GM12878 (cell line): ENCODE results near the gene SH2D7. TPM values are rescaled to one million over a fixed set of nuclear protein-coding genes. Genes with fewer than 3 reads are reported as not detected.

Experiments
- BMI1 ChIP-seq: fragments of 450-650 bp; IDR thresholded peaks from 2 replicates; pipeline ENCODE4 v1.6.1; 2016; ENCODE audit warnings: mild to moderate bottlenecking, moderate library complexity, borderline replicate concordance
- BRCA1 ChIP-seq: IDR thresholded peaks from 2 replicates; pipeline ENCODE4 v1.6.1; 2011; ENCODE audit warnings: low read depth, low read length, improper control_type of control experiment
- EGR1 ChIP-seq, 2 experiments: IDR thresholded peaks; 1 replicate in 1 of 2; 2 replicates in 1 of 2; pipeline ENCODE4 v1.6.1; 2011 to 2012; ENCODE audit warnings: low read depth in 2 of 2, low read length in 2 of 2, borderline replicate concordance in 1 of 2, mild to moderate bottlenecking in 1 of 2, moderate library complexity in 1 of 2
- GATAD2B ChIP-seq: fragments of 450-650 bp; conservative IDR thresholded peaks from 2 replicates; pipeline ENCODE4 v1.6.1; 2017; ENCODE audit warnings: low read depth, mild to moderate bottlenecking, moderate library complexity
- IRF4 ChIP-seq: IDR thresholded peaks from 2 replicates; pipeline ENCODE4 v1.6.1; 2011; ENCODE audit warnings: low read depth, low read length
- LARP7 ChIP-seq: fragments of 450-650 bp; IDR thresholded peaks from 2 replicates; pipeline ENCODE4 v1.6.1; 2017; ENCODE audit warnings: mild to moderate bottlenecking
- MYB ChIP-seq: fragments of 150-350 bp; IDR thresholded peaks from 2 replicates; pipeline ENCODE4 v1.6.1; 2014; ENCODE audit warnings: mild to moderate bottlenecking, low read depth, low read length, borderline replicate concordance
- NFXL1 ChIP-seq: fragments of 450-650 bp; IDR thresholded peaks from 2 replicates; pipeline ENCODE4 v1.6.1; 2017; ENCODE audit warnings: antibody characterized with exemption, mild to moderate bottlenecking, borderline replicate concordance
- POLR2AphosphoS5 ChIP-seq: IDR thresholded peaks from 2 replicates; pipeline ENCODE4 v1.6.1; 2011; ENCODE audit warnings: mild to moderate bottlenecking, low read length, inconsistent platforms
- POU2F2 ChIP-seq: IDR thresholded peaks from 3 replicates; pipeline ENCODE4 v1.6.1; 2011; ENCODE audit warnings: low read depth, mild to moderate bottlenecking, low read length, borderline replicate concordance
- RAD51 ChIP-seq: fragments of 450-650 bp; IDR thresholded peaks from 2 replicates; pipeline ENCODE4 v1.6.1; 2016; ENCODE audit warnings: moderate library complexity, mild to moderate bottlenecking, inconsistent platforms
- RB1 ChIP-seq: fragments of 450-650 bp; formaldehyde crosslinking; IDR thresholded peaks from 2 replicates; pipeline ENCODE4 v1.6.1; 2017; ENCODE audit warnings: mild to moderate bottlenecking, borderline replicate concordance
- RFX5 ChIP-seq: IDR thresholded peaks from 2 replicates; pipeline ENCODE4 v1.6.1; 2011; ENCODE audit warnings: low read depth, low read length, improper control_type of control experiment
- SIN3A ChIP-seq: IDR thresholded peaks from 2 replicates; pipeline ENCODE4 v1.6.1; 2012; ENCODE audit warnings: low read depth, low read length, improper control_type of control experiment
- SMAD5 ChIP-seq: IDR thresholded peaks from 2 replicates; pipeline ENCODE4 v1.6.1; 2016; ENCODE audit warnings: antibody characterized with exemption, low read depth
- SREBF2 ChIP-seq: IDR thresholded peaks from 2 replicates; pipeline ENCODE4 v1.6.1; 2012; ENCODE audit warnings: mild to moderate bottlenecking, low read length
- SUPT20H ChIP-seq: IDR thresholded peaks from 2 replicates; pipeline ENCODE4 v1.6.1; 2011; ENCODE audit warnings: low read depth, mild to moderate bottlenecking, low read length, moderate library complexity, borderline replicate concordance; ENCODE audit not compliant: control insufficient read depth
- TBL1XR1 ChIP-seq: IDR thresholded peaks from 2 replicates; pipeline ENCODE4 v1.6.1; 2012; ENCODE audit warnings: low read depth, low read length, improper control_type of control experiment
- TCF12 ChIP-seq: IDR thresholded peaks from 2 replicates; pipeline ENCODE4 v1.6.1; 2011; ENCODE audit warnings: low read depth, mild to moderate bottlenecking, low read length
- ZBED1 ChIP-seq: IDR thresholded peaks from 2 replicates; pipeline ENCODE4 v1.6.1; 2016; ENCODE audit warnings: borderline replicate concordance
- ZNF274 ChIP-seq: IDR thresholded peaks from one replicate; pipeline ENCODE4 v1.8.0; 2011; ENCODE audit not compliant: insufficient read length, insufficient read depth
- ZSCAN29 ChIP-seq: fragments of 450-650 bp; IDR thresholded peaks from 2 replicates; pipeline ENCODE4 v1.6.1; 2017; ENCODE audit warnings: mild to moderate bottlenecking, moderate library complexity
- polyA plus RNA-seq, 11 experiments: library from polyadenylated mRNA; depleted of rRNA in 4 of 11; unstranded in 6 of 11; stranded (reverse) in 5 of 11; fragments of >200 nt; fragmentation: Nextera tagmentation in 4 of 11; fragmentation: Illumina TruSeq in 1 of 11; extraction: Ambion mirVana in 4 of 11; extraction: Trizol in 1 of 11; gene quantifications; 1 replicate in 1 of 11; 2 replicates in 10 of 11; pipeline versions ENCODE4 v1.2.1 to v1.2.3, GENCODE V29; 2011 to 2016; ENCODE audit warnings: inconsistent platforms in 2 of 11, missing spikeins in 2 of 11, low read depth in 1 of 11
- total RNA-seq, 4 experiments: library from RNA; depleted of rRNA in 3 of 4; stranded (reverse); fragments of >200 nt in 3 of 4; fragmentation: Illumina TruSeq in 1 of 4; extraction: Trizol in 1 of 4; gene quantifications; 2 replicates each; pipeline versions ENCODE4 v1.2.1 to v1.2.3, GENCODE V29; 2013 to 2021
- TF ChIP-seq, protein P1 (sequence below): fragments of 450-650 bp; formaldehyde crosslinking; IDR thresholded peaks from 2 replicates; pipeline ENCODE4 v1.4.0; 2022; ENCODE audit warnings: mild to moderate bottlenecking, moderate library complexity
- TF ChIP-seq, protein P2 (sequence below): IDR thresholded peaks from 2 replicates; pipeline ENCODE4 v1.6.1; 2012; ENCODE audit warnings: low read length, inconsistent platforms
- TF ChIP-seq, protein P3 (sequence below), 3 experiments: IDR thresholded peaks in 2 of 3; conservative IDR thresholded peaks in 1 of 3; 2 replicates each; pipeline ENCODE4 v1.5.1; 2011; ENCODE audit warnings: low read depth in 3 of 3, low read length in 3 of 3, mild to moderate bottlenecking in 3 of 3, control low read depth in 2 of 3, moderate library complexity in 2 of 3, inconsistent platforms in 1 of 3, mixed read lengths in 1 of 3; ENCODE audit not compliant: control insufficient read depth in 2 of 3, insufficient read depth in 1 of 3; ENCODE audit errors: extremely low read depth in 1 of 3

Gene SH2D7
- total and polyA plus RNA-seq, 10 of the 15 experiments (the other 5 are each of a cell fraction or from before 2014, with no cell fraction given): 0.04 to 0.06 TPM; not detected in 8

DNA sequence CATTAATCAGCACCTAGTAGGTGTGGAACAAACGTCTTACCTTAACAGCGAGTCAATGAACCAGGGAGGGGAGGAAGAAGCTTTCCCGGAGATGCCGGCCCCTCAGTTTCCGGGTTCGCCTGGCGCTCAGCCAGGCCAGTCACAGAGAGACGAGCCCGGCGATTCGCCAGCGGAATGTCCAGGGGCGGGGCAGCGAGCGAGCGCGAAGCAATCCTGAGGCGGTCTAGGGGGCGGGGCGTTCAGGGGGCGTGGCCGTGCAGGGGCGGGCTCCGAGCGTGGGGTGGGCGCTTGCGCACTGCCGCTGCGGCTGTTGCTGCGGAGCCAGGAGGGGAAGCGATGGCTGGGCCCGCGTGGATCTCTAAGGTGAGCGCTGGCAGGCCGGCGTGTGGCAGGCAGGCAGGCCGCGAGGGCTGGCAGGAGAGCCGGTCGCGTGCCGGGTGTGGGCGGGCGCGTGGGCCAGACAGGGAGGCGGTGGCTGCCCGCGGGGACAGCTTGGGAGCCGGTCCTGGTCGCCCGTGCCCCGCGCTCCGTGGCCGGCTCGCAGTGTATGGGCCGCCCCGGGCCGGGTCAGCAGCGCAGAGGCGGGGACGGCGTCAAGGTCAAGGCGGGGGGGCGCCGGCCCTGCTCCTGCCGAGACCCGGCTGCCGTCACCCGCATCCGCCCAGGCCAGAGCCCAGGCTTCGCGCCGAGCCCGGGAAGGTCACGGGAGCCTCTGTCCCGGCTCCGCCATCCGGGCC lies 56.9 kb downstream of the SH2D7 start, which contains the start of gene IDH3A (continued):
- TF ChIP-seq LARP7 (peak; percentile 99), RB1 (peak; percentile 30; the same call in 1 of the 2 replicates), IRF4 (0 out of 2 replicates have a peak, but pooled peaks have one; percentile 44), SUPT20H (no peak), POU2F2 (peak; percentile 38; the same call in 2 of the 3 replicates), RFX5 (no peak), ZBED1 (no peak), TCF12 (0 out of 2 replicates have a peak, but pooled peaks have one; percentile 2), POLR2AphosphoS5 (peak; percentile 93), SMAD5 (peak; percentile 87; the same call in 1 of the 2 replicates), TBL1XR1 (no peak), ZSCAN29 (peak; percentile 76), SIN3A (peak; percentile 31; the same call in 1 of the 2 replicates), BRCA1 (no peak), EGR1 (IDR thresholded peaks at IDR 0.05; ENCODE audit: borderline replicate concordance in 1 of 2, low read depth in 2 of 2, low read length in 2 of 2) (peak in 1 of 2 experiments; percentile 38; a peak in 1 of 3 replicates), NFXL1 (no peak), SREBF2 (no peak), ZNF274 (no peak), BMI1 (no peak), RAD51 (no peak), GATAD2B (peak; percentile 94), MYB (no peak)
- TF ChIP-seq, protein P1, sequence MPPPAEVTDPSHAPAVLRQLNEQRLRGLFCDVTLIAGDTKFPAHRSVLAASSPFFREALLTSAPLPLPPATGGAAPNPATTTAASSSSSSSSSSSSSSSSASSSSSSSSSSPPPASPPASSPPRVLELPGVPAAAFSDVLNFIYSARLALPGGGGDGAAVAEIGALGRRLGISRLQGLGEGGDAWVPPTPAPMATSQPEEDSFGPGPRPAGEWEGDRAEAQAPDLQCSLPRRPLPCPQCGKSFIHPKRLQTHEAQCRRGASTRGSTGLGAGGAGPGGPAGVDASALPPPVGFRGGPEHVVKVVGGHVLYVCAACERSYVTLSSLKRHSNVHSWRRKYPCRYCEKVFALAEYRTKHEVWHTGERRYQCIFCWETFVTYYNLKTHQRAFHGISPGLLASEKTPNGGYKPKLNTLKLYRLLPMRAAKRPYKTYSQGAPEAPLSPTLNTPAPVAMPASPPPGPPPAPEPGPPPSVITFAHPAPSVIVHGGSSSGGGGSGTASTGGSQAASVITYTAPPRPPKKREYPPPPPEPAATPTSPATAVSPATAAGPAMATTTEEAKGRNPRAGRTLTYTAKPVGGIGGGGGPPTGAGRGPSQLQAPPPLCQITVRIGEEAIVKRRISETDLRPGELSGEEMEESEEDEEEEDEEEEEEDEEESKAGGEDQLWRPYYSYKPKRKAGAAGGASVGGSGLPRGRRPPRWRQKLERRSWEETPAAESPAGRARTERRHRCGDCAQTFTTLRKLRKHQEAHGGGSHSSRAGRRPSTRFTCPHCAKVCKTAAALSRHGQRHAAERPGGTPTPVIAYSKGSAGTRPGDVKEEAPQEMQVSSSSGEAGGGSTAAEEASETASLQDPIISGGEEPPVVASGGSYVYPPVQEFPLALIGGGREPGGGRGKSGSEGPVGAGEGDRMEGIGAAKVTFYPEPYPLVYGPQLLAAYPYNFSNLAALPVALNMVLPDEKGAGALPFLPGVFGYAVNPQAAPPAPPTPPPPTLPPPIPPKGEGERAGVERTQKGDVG (CRISPR knock-in tag): no peak
- TF ChIP-seq, protein P2, sequence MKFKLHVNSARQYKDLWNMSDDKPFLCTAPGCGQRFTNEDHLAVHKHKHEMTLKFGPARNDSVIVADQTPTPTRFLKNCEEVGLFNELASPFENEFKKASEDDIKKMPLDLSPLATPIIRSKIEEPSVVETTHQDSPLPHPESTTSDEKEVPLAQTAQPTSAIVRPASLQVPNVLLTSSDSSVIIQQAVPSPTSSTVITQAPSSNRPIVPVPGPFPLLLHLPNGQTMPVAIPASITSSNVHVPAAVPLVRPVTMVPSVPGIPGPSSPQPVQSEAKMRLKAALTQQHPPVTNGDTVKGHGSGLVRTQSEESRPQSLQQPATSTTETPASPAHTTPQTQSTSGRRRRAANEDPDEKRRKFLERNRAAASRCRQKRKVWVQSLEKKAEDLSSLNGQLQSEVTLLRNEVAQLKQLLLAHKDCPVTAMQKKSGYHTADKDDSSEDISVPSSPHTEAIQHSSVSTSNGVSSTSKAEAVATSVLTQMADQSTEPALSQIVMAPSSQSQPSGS: no peak
- TF ChIP-seq, protein P3, sequence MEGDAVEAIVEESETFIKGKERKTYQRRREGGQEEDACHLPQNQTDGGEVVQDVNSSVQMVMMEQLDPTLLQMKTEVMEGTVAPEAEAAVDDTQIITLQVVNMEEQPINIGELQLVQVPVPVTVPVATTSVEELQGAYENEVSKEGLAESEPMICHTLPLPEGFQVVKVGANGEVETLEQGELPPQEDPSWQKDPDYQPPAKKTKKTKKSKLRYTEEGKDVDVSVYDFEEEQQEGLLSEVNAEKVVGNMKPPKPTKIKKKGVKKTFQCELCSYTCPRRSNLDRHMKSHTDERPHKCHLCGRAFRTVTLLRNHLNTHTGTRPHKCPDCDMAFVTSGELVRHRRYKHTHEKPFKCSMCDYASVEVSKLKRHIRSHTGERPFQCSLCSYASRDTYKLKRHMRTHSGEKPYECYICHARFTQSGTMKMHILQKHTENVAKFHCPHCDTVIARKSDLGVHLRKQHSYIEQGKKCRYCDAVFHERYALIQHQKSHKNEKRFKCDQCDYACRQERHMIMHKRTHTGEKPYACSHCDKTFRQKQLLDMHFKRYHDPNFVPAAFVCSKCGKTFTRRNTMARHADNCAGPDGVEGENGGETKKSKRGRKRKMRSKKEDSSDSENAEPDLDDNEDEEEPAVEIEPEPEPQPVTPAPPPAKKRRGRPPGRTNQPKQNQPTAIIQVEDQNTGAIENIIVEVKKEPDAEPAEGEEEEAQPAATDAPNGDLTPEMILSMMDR (IDR thresholded peaks at IDR 0.05 in 2 of 3, conservative IDR thresholded peaks at IDR 0.05 in 1 of 3; ENCODE audit: control insufficient read depth in 2 of 3, extremely low read depth in 1 of 3, insufficient read depth in 1 of 3, low read depth in 3 of 3, low read length in 3 of 3): no peak
